ENCODE results near the gene ARF6.

Gene ARF6

GRCh38 chr14:49930720-49931119 lies 37.8 kb downstream of the ARF6 start:
- Histone ChIP-seq H3K4me3 (IDR thresholded peaks at IDR 0.05; ENCODE audit: insufficient read depth, low read depth, low read length) (no peak overlapping the region), H3K36me3 (ENCODE audit: insufficient read depth) (no peaks in the 10 kb centered on the region), H4K20me1 (ENCODE audit: insufficient read depth) (no peaks in the 10 kb centered on the region), H3K79me2 (ENCODE audit: insufficient read depth, low read depth) (no peaks in the 10 kb centered on the region), H3K27ac (no peak overlapping the region), H3K27me3 (ENCODE audit: insufficient read depth, low read depth) (no peaks in the 10 kb centered on the region), H3K9ac (no peak overlapping the region), H3K4me2 (no peak overlapping the region), H3K4me1 (ENCODE audit: low read depth, poor library complexity, severe bottlenecking) (peaks cover 22% of the 10 kb centered on the region), H2AFZ (ENCODE audit: low read depth) (no peak overlapping the region)
- TF ChIP-seq CTCF (conservative IDR thresholded peaks at IDR 0.05; ENCODE audit: low read depth, low read length): no peak

GRCh38 chr14:49931523-49931922 lies 38.6 kb downstream of the ARF6 start:
- TF ChIP-seq CTCF (conservative IDR thresholded peaks at IDR 0.05; ENCODE audit: low read depth, low read length): no peak
- Histone ChIP-seq H4K20me1 (ENCODE audit: insufficient read depth) (no peaks in the 10 kb centered on the region), H3K4me1 (ENCODE audit: low read depth, poor library complexity, severe bottlenecking) (peaks cover 22% of the 10 kb centered on the region), H3K4me3 (IDR thresholded peaks at IDR 0.05; ENCODE audit: insufficient read depth, low read depth, low read length) (no peak overlapping the region), H3K27me3 (ENCODE audit: insufficient read depth, low read depth) (no peaks in the 10 kb centered on the region), H3K9ac (no peak overlapping the region), H3K27ac (no peak overlapping the region), H3K4me2 (no peak overlapping the region), H3K79me2 (ENCODE audit: insufficient read depth, low read depth) (no peaks in the 10 kb centered on the region), H2AFZ (ENCODE audit: low read depth) (no peak overlapping the region), H3K36me3 (ENCODE audit: insufficient read depth) (no peaks in the 10 kb centered on the region)

- Histone ChIP-seq H3K27ac (no peak overlapping the region), H3K4me1 (ENCODE audit: low read depth, poor library complexity, severe bottlenecking) (peaks cover 22% of the 10 kb centered on the region), H3K36me3 (ENCODE audit: insufficient read depth) (no peaks in the 10 kb centered on the region), H4K20me1 (ENCODE audit: insufficient read depth) (no peaks in the 10 kb centered on the region), H3K4me2 (no peak overlapping the region), H3K9ac (no peak overlapping the region), H3K4me3 (IDR thresholded peaks at IDR 0.05; ENCODE audit: insufficient read depth, low read depth, low read length) (no peak overlapping the region), H3K79me2 (ENCODE audit: insufficient read depth, low read depth) (no peaks in the 10 kb centered on the region), H2AFZ (ENCODE audit: low read depth) (no peak overlapping the region), H3K27me3 (ENCODE audit: insufficient read depth, low read depth) (no peaks in the 10 kb centered on the region)
- TF ChIP-seq CTCF (conservative IDR thresholded peaks at IDR 0.05; ENCODE audit: low read depth, low read length): no peak
Observed at GRCh38 chr14:49933128-49933527, 40.2 kb downstream of the ARF6 start.

GRCh38 chr14:49933704-49934103 lies 40.8 kb downstream of the ARF6 start:
- Histone ChIP-seq H3K27ac (no peak overlapping the region), H3K36me3 (ENCODE audit: insufficient read depth) (no peaks in the 10 kb centered on the region), H3K9ac (no peak overlapping the region), H3K4me2 (no peak overlapping the region), H2AFZ (ENCODE audit: low read depth) (no peak overlapping the region), H3K27me3 (ENCODE audit: insufficient read depth, low read depth) (no peaks in the 10 kb centered on the region), H3K79me2 (ENCODE audit: insufficient read depth, low read depth) (no peaks in the 10 kb centered on the region), H3K4me1 (ENCODE audit: low read depth, poor library complexity, severe bottlenecking) (peaks cover 22% of the 10 kb centered on the region), H4K20me1 (ENCODE audit: insufficient read depth) (no peaks in the 10 kb centered on the region), H3K4me3 (IDR thresholded peaks at IDR 0.05; ENCODE audit: insufficient read depth, low read depth, low read length) (no peak overlapping the region)
- no peak for TF ChIP-seq CTCF (conservative IDR thresholded peaks at IDR 0.05; ENCODE audit: low read depth, low read length)

Data from KMS-11 (cell line).